IMR-90 (cell line): ENCODE results near the gene EDA. TPM values are rescaled to one million over a fixed set of nuclear protein-coding genes. Genes with fewer than 3 reads are reported as not detected.

Experiments used
- ATAC-seq: fragments of 200-7000 bp; cut with Tn5 transposase; 2 replicates; pipeline ENCODE4 v1.9.1; 2020; ENCODE audit warnings: low read depth, mild to moderate bottlenecking, moderate library complexity
- BruUV-seq: library from RNA; stranded (reverse); fragments of 400-500 nt; replicated peaks from 2 replicates; lab custom pipeline; 2021; lab: Mats Ljungman, UMichigan
- CTCF ChIA-PET: fragments of 300-600 bp; formaldehyde crosslinking; extraction: SDS; loops from one replicate; lab custom pipeline; 2021; ENCODE audit warnings: antibody characterized with exemption; lab: Yijun Ruan, JAX
- POLR2A ChIA-PET: fragments of 300-600 bp; sonication (Branson Sonifier 250); formaldehyde crosslinking; loops from one replicate; lab custom pipeline; 2022; ENCODE audit warnings: antibody characterized with exemption; ENCODE audit not compliant: unreplicated experiment; lab: Charles Lee
- DNase-seq: peaks from one replicate; pipeline ENCODE4 v3.0.0; 2013
- H2AFZ ChIP-seq: replicated peaks from 2 replicates; pipeline ENCODE3; 2013; ENCODE audit warnings: low read length, mild to moderate bottlenecking; ENCODE audit not compliant: poor library complexity
- H2AK5ac ChIP-seq: 2 replicates; pipeline ENCODE4 v1.6.1; 2013; ENCODE audit warnings: low read depth, low read length, inconsistent platforms
- H2AK9ac ChIP-seq: replicated peaks from 2 replicates; pipeline ENCODE3; 2013; ENCODE audit warnings: mild to moderate bottlenecking, low read depth, low read length, moderate library complexity; ENCODE audit not compliant: poor library complexity
- H2BK120ac ChIP-seq: 2 replicates; pipeline ENCODE4 v1.6.1; 2013; ENCODE audit warnings: low read depth, low read length, inconsistent platforms
- H2BK15ac ChIP-seq: 3 replicates; pipeline ENCODE4 v1.6.1; 2013; ENCODE audit warnings: low read depth, low read length, inconsistent platforms
- H2BK20ac ChIP-seq: 2 replicates; pipeline ENCODE4 v1.6.1; 2013; ENCODE audit warnings: low read depth, mild to moderate bottlenecking, inconsistent platforms, low read length, moderate library complexity
- H2BK5ac ChIP-seq: 2 replicates; pipeline ENCODE4 v1.6.1; 2013; ENCODE audit warnings: mild to moderate bottlenecking, low read depth, low read length, inconsistent platforms; ENCODE audit not compliant: poor library complexity, severe bottlenecking
- H3K14ac ChIP-seq: replicated peaks from 2 replicates; pipeline ENCODE4 v1.6.1; 2013; ENCODE audit warnings: low read depth, low read length, inconsistent platforms
- H3K18ac ChIP-seq: 2 replicates; pipeline ENCODE4 v1.6.1; 2013; ENCODE audit warnings: low read depth, low read length, control low read depth
- H3K23ac ChIP-seq: 2 replicates; pipeline ENCODE4 v1.6.1; 2013; ENCODE audit warnings: low read depth, low read length, inconsistent platforms
- H3K27ac ChIP-seq: 2 replicates; pipeline ENCODE4 v1.5.1; 2013; ENCODE audit warnings: mild to moderate bottlenecking, control low read depth, low read length; ENCODE audit not compliant: insufficient read depth
- H3K27me3 ChIP-seq: 2 replicates; pipeline ENCODE4 v1.6.1; 2013; ENCODE audit warnings: low read length; ENCODE audit not compliant: control insufficient read depth, insufficient read depth
- H3K36me3 ChIP-seq: 2 replicates; pipeline ENCODE4 v1.6.1; 2013; ENCODE audit warnings: low read length, mixed read lengths; ENCODE audit not compliant: control insufficient read depth, insufficient read depth
- H3K4ac ChIP-seq: 2 replicates; pipeline ENCODE4 v1.6.1; 2013; ENCODE audit warnings: low read depth, low read length, inconsistent platforms
- H3K4me1 ChIP-seq: 2 replicates; pipeline ENCODE4 v1.6.1; 2013; ENCODE audit warnings: low read length, mixed read lengths; ENCODE audit not compliant: control insufficient read depth, insufficient read depth
- H3K4me2 ChIP-seq: 2 replicates; pipeline ENCODE4 v1.6.1; 2013; ENCODE audit warnings: low read depth, mild to moderate bottlenecking, control low read depth, low read length, moderate library complexity
- H3K4me3 ChIP-seq: 2 replicates; pipeline ENCODE4 v1.5.1; 2013; ENCODE audit warnings: low read depth, mild to moderate bottlenecking, control low read depth, low read length, moderate library complexity; ENCODE audit not compliant: insufficient read depth
- H3K56ac ChIP-seq: 2 replicates; pipeline ENCODE4 v1.6.1; 2013; ENCODE audit warnings: low read length, inconsistent platforms; ENCODE audit not compliant: insufficient read depth; ENCODE audit errors: extremely low read depth
- H3K79me1 ChIP-seq, 2 experiments: 2 replicates each; pipeline ENCODE4 v1.6.1; 2013; ENCODE audit warnings: low read length in 2 of 2, inconsistent platforms in 1 of 2, low read depth in 1 of 2
- H3K9ac ChIP-seq: 2 replicates; pipeline ENCODE4 v1.6.1; 2013; ENCODE audit warnings: low read depth, low read length, control low read depth
- H3K9me1 ChIP-seq: 2 replicates; pipeline ENCODE4 v1.6.1; 2013; ENCODE audit warnings: low read length, inconsistent platforms; ENCODE audit not compliant: insufficient read depth
- H3K9me3 ChIP-seq: 2 replicates; pipeline ENCODE4 v1.6.1; 2013; ENCODE audit warnings: low read length; ENCODE audit not compliant: control insufficient read depth, insufficient read depth
- H4K20me1 ChIP-seq: 2 replicates; pipeline ENCODE4 v1.6.1; 2013; ENCODE audit warnings: low read length, inconsistent platforms; ENCODE audit not compliant: insufficient read depth
- H4K5ac ChIP-seq: 2 replicates; pipeline ENCODE4 v1.6.1; 2013; ENCODE audit warnings: mild to moderate bottlenecking, low read depth, low read length, control low read depth
- H4K8ac ChIP-seq, 2 experiments: 2 replicates each; pipeline ENCODE4 v1.6.1; 2013; ENCODE audit warnings: low read depth in 2 of 2, low read length in 2 of 2, control low read depth in 1 of 2, inconsistent platforms in 1 of 2
- H4K91ac ChIP-seq: 2 replicates; pipeline ENCODE4 v1.6.1; 2013; ENCODE audit warnings: low read depth, low read length, inconsistent platforms; ENCODE audit not compliant: insufficient read depth
- RAD21 ChIP-seq: IDR thresholded peaks from 2 replicates; pipeline ENCODE4 v1.6.1; 2012; ENCODE audit warnings: low read length, improper control_type of control experiment
- WGBS, 2 experiments: methylation state at CpG; one replicate each; pipeline versions ENCODE4 v1.1.5 to v1.1.7; 2013; ENCODE audit warnings: missing lambda C conversion rate in 2 of 2; ENCODE audit not compliant: insufficient read length in 1 of 2; ENCODE audit errors: extremely low coverage in 2 of 2; 5-methylcytosine and 5-hydroxymethylcytosine counted together
- dilution Hi-C: fragments of 300-500 bp; cut with HindIII; formaldehyde crosslinking; loops from one replicate; pipeline ENCODE4 v1.14.3; 2018; ENCODE audit warnings: low sequenced_read_pairs; ENCODE audit not compliant: unreplicated experiment
- in situ Hi-C: fragments of 300-500 bp; cut with MboI; formaldehyde crosslinking; loops from 3 replicates; pipeline ENCODE4 v1.14.3; 2019; ENCODE audit warnings: low sequenced_read_pairs, inconsistent platforms, mixed read lengths
- intact Hi-C: fragments of 100-400 bp; cut with micrococcal nuclease; formaldehyde crosslinking; loops from 2 replicates; pipeline ENCODE4 v1.10.0; 2022
- polyA plus RNA-seq, 3 experiments: library from polyadenylated mRNA; depleted of rRNA; stranded (reverse); fragments of >200 nt; gene quantifications; 2 replicates each; pipeline ENCODE4 v1.2.3, GENCODE V29; 2012; ENCODE audit warnings: low replicate concordance in 1 of 3
- total RNA-seq: library from RNA; depleted of rRNA; stranded (reverse); fragments of >200 nt; gene quantifications from 2 replicates; pipeline ENCODE4 v1.2.3, GENCODE V29; 2012
- TF ChIP-seq, protein P1 (sequence below): conservative IDR thresholded peaks from 2 replicates; pipeline ENCODE4 v1.5.1; 2012; ENCODE audit warnings: mild to moderate bottlenecking, low read depth, low read length, improper control_type of control experiment

The EDA gene
- total and polyA plus RNA-seq, 2 of the 4 experiments (the other 2 are of a cell fraction): under 0.01 TPM; not detected in 1

DNA sequence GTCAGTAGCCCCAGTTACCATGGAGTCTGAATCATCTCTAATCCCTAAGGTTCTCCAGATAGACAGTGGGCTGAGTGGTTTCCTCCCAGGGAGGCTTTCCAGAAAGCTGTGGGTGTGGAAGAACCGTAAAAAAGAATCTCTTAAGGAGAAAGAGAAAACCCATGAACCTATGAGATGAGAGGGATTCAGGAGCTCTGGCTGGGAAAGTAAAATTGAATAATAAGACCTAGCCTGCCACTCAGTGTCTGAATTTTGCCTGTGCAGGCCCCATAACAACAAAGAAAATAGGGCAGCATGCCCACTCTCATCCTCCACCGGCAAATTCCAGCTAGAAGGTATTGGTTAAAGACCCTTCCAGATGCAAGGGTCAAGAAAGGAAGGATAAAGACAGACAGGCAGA is 416.9 kb downstream of the EDA start:
- ChIA-PET POLR2A (no interaction called here), CTCF (interaction anchor here (0.6 to 0.8 kb wide), 2 partner anchors 12 to 64 kb away, joined by 3 to 4 read pairs; no protein-coding TSS in a partner anchor)
- no peaks in the 10 kb centered on the region for H3K9me1 ChIP-seq
- no peak overlapping the region for H2AK5ac ChIP-seq
- H3K9me3 ChIP-seq: no peaks in the 10 kb centered on the region
- WGBS, 2 experiments: no CpG with 5 or more reads among the region's 2 CpGs
- no peak overlapping the region for H4K91ac ChIP-seq
- dilution Hi-C loops: no loop called here
- DNase-seq (no peak), ATAC-seq (no peak)
- TF ChIP-seq RAD21: no peak
- TF ChIP-seq, protein P1, sequence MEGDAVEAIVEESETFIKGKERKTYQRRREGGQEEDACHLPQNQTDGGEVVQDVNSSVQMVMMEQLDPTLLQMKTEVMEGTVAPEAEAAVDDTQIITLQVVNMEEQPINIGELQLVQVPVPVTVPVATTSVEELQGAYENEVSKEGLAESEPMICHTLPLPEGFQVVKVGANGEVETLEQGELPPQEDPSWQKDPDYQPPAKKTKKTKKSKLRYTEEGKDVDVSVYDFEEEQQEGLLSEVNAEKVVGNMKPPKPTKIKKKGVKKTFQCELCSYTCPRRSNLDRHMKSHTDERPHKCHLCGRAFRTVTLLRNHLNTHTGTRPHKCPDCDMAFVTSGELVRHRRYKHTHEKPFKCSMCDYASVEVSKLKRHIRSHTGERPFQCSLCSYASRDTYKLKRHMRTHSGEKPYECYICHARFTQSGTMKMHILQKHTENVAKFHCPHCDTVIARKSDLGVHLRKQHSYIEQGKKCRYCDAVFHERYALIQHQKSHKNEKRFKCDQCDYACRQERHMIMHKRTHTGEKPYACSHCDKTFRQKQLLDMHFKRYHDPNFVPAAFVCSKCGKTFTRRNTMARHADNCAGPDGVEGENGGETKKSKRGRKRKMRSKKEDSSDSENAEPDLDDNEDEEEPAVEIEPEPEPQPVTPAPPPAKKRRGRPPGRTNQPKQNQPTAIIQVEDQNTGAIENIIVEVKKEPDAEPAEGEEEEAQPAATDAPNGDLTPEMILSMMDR: 0 out of 2 replicates have a peak, but pooled peaks have one; percentile 1
- no peak overlapping the region for H3K4ac ChIP-seq
- H3K14ac ChIP-seq: no peak overlapping the region
- H3K23ac ChIP-seq: no peak overlapping the region
- H3K27me3 ChIP-seq: peaks cover 12% of the 10 kb centered on the region
- no peaks in the 10 kb centered on the region for H3K36me3 ChIP-seq
- no peak overlapping the region for H4K5ac ChIP-seq
- no peak overlapping the region for H2AFZ ChIP-seq
- H2BK20ac ChIP-seq: no peak overlapping the region
- BruUV-seq: no TSS peak
- no peaks in the 10 kb centered on the region for H3K79me1 ChIP-seq
- H3K4me3 ChIP-seq: no peak overlapping the region
- H3K9ac ChIP-seq: no peak overlapping the region
- H4K8ac ChIP-seq: no peak overlapping the region
- no peak overlapping the region for H2BK5ac ChIP-seq
- H3K27ac ChIP-seq: no peak overlapping the region
- H4K20me1 ChIP-seq: no peaks in the 10 kb centered on the region; the same call in 1 of the 2 replicates
- in situ Hi-C loops: no loop called here
- H2AK9ac ChIP-seq: no peak overlapping the region
- H3K18ac ChIP-seq: no peak overlapping the region
- intact Hi-C loops: loop anchor here (2.0 to 5.0 kb wide), 2 partner anchors 64 to 1210 kb away; no protein-coding TSS in a partner anchor
- no peak overlapping the region for H3K4me2 ChIP-seq
- no peak overlapping the region for H2BK15ac ChIP-seq
- no peak overlapping the region for H3K56ac ChIP-seq
- no peak overlapping the region for H2BK120ac ChIP-seq
- no peaks in the 10 kb centered on the region for H3K4me1 ChIP-seq
